ENCODE results near the gene THSD4. TPM values are rescaled to one million over a fixed set of nuclear protein-coding genes. Genes with fewer than 3 reads are reported as not detected.

The THSD4 gene
- polyA plus RNA-seq, 12 donors, result 18.2 to 45.9 (median 26.2) TPM; not detected in 1

- DNase-seq, result no peak
Measured at GRCh38 chr15:71224024-71224423, 108.8 kb downstream of the THSD4 start.

- no peak for DNase-seq
Measured at GRCh38 chr15:71225851-71226250, 110.6 kb downstream of the THSD4 start.

GRCh38 chr15:71226536-71227455 lies 111.5 kb downstream of the THSD4 start:
- DNase-seq, result no peak

GRCh38 chr15:71228403-71228802 lies 113.1 kb downstream of the THSD4 start:
- DNase-seq, result no peak

GRCh38 chr15:71230303-71230702 lies 115.0 kb downstream of the THSD4 start:
- DNase-seq, result no peak

- DNase-seq, result peak; percentile 52
Measured at GRCh38 chr15:71231758-71232157, 116.5 kb downstream of the THSD4 start.

- no peak for DNase-seq
Measured at GRCh38 chr15:71232411-71232810, 117.1 kb downstream of the THSD4 start.

GRCh38 chr15:71237456-71238188 lies 122.4 kb downstream of the THSD4 start:
- DNase-seq, result peak; percentile 44

GRCh38 chr15:71238926-71239325 lies 123.7 kb downstream of the THSD4 start:
- DNase-seq, result no peak

GRCh38 chr15:71239592-71240364 lies 124.5 kb downstream of the THSD4 start:
- no peak for DNase-seq

GRCh38 chr15:71242292-71242691 lies 127.0 kb downstream of the THSD4 start:
- no peak for DNase-seq

GRCh38 chr15:71244250-71244649 lies 129.0 kb downstream of the THSD4 start:
- no peak for DNase-seq

- DNase-seq, result no peak
Measured at GRCh38 chr15:71245588-71245987, 130.3 kb downstream of the THSD4 start.

GRCh38 chr15:71248386-71248785 lies 133.1 kb downstream of the THSD4 start:
- no peak for DNase-seq

GRCh38 chr15:71249986-71250385 lies 134.7 kb downstream of the THSD4 start:
- no peak for DNase-seq

- DNase-seq, result no peak
Measured at GRCh38 chr15:71250936-71251583, 135.8 kb downstream of the THSD4 start.

- no peak for DNase-seq
Measured at GRCh38 chr15:71251584-71252043, 136.3 kb downstream of the THSD4 start.

GRCh38 chr15:71252044-71252739 lies 136.9 kb downstream of the THSD4 start:
- DNase-seq, result no peak

- DNase-seq, result no peak
Measured at GRCh38 chr15:71252740-71253047, 137.4 kb downstream of the THSD4 start.

GRCh38 chr15:71254491-71254890 lies 139.2 kb downstream of the THSD4 start:
- no peak for DNase-seq
